ENCODE measurements around the gene MSL3B.

DNA sequence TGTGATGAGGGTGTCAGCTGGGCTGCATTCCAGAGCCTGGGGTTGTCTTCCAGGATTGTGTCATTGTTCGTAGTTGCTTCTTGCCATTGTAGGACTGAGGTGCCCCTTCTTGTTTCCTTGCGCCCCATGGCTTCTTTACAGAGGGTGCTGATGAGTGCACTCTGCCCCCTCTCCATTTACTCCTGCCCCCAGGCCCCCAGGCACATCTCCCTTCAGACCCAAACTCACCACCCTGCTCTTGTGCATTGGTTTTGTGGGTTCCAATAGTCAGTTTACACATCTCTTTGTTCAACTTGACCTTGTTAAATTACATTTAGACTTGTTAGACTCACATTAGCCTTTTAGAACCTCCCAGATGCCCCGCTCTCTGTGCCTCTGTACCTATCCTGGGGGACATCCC, 47.0 kb downstream of the MSL3B start:
- TF ChIP-seq CSRNP3 (CRISPR knock-in tag; IDR thresholded peaks at IDR 0.05) (no peak), ISL1 (CRISPR knock-in tag; IDR thresholded peaks at IDR 0.05) (no peak), PATZ1 (CRISPR knock-in tag; IDR thresholded peaks at IDR 0.05; ENCODE audit: borderline replicate concordance) (no peak), BACH2 (CRISPR knock-in tag; IDR thresholded peaks at IDR 0.05; ENCODE audit: borderline replicate concordance) (no peak), RARB (CRISPR knock-in tag; IDR thresholded peaks at IDR 0.05) (no peak), ZFP30 (CRISPR knock-in tag; IDR thresholded peaks at IDR 0.05) (no peak), ESRRG (CRISPR knock-in tag; IDR thresholded peaks at IDR 0.05) (no peak), POU6F1 (CRISPR knock-in tag; IDR thresholded peaks at IDR 0.05; ENCODE audit: borderline replicate concordance, low read depth) (no peak), TCF4 (CRISPR knock-in tag; IDR thresholded peaks at IDR 0.05; ENCODE audit: borderline replicate concordance) (no peak), ZNF70 (CRISPR knock-in tag; IDR thresholded peaks at IDR 0.05) (no peak), ZC3H10 (CRISPR knock-in tag; IDR thresholded peaks at IDR 0.05) (no peak)
- TF ChIP-seq, protein P1, sequence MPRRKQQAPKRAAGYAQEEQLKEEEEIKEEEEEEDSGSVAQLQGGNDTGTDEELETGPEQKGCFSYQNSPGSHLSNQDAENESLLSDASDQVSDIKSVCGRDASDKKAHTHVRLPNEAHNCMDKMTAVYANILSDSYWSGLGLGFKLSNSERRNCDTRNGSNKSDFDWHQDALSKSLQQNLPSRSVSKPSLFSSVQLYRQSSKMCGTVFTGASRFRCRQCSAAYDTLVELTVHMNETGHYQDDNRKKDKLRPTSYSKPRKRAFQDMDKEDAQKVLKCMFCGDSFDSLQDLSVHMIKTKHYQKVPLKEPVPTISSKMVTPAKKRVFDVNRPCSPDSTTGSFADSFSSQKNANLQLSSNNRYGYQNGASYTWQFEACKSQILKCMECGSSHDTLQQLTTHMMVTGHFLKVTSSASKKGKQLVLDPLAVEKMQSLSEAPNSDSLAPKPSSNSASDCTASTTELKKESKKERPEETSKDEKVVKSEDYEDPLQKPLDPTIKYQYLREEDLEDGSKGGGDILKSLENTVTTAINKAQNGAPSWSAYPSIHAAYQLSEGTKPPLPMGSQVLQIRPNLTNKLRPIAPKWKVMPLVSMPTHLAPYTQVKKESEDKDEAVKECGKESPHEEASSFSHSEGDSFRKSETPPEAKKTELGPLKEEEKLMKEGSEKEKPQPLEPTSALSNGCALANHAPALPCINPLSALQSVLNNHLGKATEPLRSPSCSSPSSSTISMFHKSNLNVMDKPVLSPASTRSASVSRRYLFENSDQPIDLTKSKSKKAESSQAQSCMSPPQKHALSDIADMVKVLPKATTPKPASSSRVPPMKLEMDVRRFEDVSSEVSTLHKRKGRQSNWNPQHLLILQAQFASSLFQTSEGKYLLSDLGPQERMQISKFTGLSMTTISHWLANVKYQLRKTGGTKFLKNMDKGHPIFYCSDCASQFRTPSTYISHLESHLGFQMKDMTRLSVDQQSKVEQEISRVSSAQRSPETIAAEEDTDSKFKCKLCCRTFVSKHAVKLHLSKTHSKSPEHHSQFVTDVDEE (CRISPR knock-in tag; IDR thresholded peaks at IDR 0.05): no peak

All from SK-N-SH treated with all-trans-retinoic acid at 6 μM for 48 hours (cell line).